Testis (tissue), 5 donors: Measurements from ENCODE around the gene NAIP. TPM values are rescaled to one million over a fixed set of nuclear protein-coding genes. Genes with fewer than 3 reads are reported as not detected.
"Not testable (repeated sequence)": the region's sequence is repeated elsewhere in the genome, so short reads cannot be mapped to it uniquely, and the experiment has no call there.

ENCODE experiments used
- DNase-seq: peaks from one replicate; pipeline ENCODE4 v3.0.0-alpha.2; 2019
- H3K27ac ChIP-seq, 2 donors: fragments of 200-600 bp; sonication (generic); one replicate each; pipeline ENCODE4 v1.5.1; 2019
- H3K27me3 ChIP-seq: fragments of 200-600 bp; sonication (generic); one replicate; pipeline ENCODE4 v1.5.1; 2019
- H3K36me3 ChIP-seq: fragments of 200-600 bp; sonication (generic); one replicate; pipeline ENCODE4 v1.5.1; 2017; ENCODE audit warnings: low read depth; ENCODE audit errors: missing control alignments
- H3K4me1 ChIP-seq: fragments of 200-600 bp; sonication (generic); one replicate; pipeline ENCODE4 v1.5.1; 2019
- H3K4me3 ChIP-seq, 2 donors: fragments of 200-600 bp; sonication (generic); one replicate each; pipeline ENCODE4 v1.5.1; 2017 to 2019
- H3K9me3 ChIP-seq: fragments of 200-600 bp; sonication (generic); one replicate; pipeline ENCODE4 v1.5.1; 2017
- WGBS, 2 donors: methylation state at CpG; one replicate each; pipeline ENCODE4 v1.1.5; 2018; 5-methylcytosine and 5-hydroxymethylcytosine counted together
- intact Hi-C: fragments of 100-400 bp; cut with DNase I; formaldehyde crosslinking; loops from one replicate; pipeline ENCODE4 v1.15.1; 2023; ENCODE audit warnings: low total_unique reads
- long read RNA-seq, 2 donors: transcript quantifications; one replicate each; lab custom pipeline, GENCODE V29; 2026
- polyA plus RNA-seq: library from polyadenylated mRNA; stranded (reverse); fragments of 350-450 nt; fragmentation: Illumina TruSeq; extraction: RNeasy Lipid Tissue Mini Kit (QIAGEN cat#74804); gene quantifications from one replicate; pipeline ENCODE4 v1.2.3, GENCODE V29; 2014; ENCODE audit warnings: low read depth, low replicate concordance; ENCODE audit not compliant: insufficient read depth
- total RNA-seq, 2 donors: library from RNA; depleted of rRNA; stranded (reverse); fragments of >200 nt; gene quantifications; one replicate each; pipeline ENCODE4 v1.2.3, GENCODE V29; 2016

Gene NAIP
- 10 to 100 TPM; 29.0 to 45.9 TPM for total RNA-seq
- 22.3 TPM for polyA plus RNA-seq
- long read RNA-seq, donor 1, full-length matches to known transcripts = 2 of 2 reads
- long read RNA-seq, donor 1, partial matches to known transcripts = 0 of 2 reads
- long read RNA-seq, donor 1, other reads (novel, unspliced or antisense) = 0 of 2 reads
- long read RNA-seq, donor 2 = 0 reads

GRCh38 chr5:71025289-71025953, at the start of gene NAIP:
Gene NAIP, minus strand, starts transcription at chr5:71025339. Its CDS starts 12,424 bp downstream, at chr5:71012915.
- H3K9me3 ChIP-seq, H3K36me3 ChIP-seq, H3K4me1 ChIP-seq, DNase-seq, H3K27ac ChIP-seq, H3K27me3 ChIP-seq, H3K4me3 ChIP-seq, intact Hi-C loops: not testable (repeated sequence)
- 80% methylated on average over 2 of the region's 8 CpGs; no CpG with 5 or more reads in 1 of the 2 donors for WGBS, 2 donors

- WGBS, 2 donors = no CpG with 5 or more reads among the region's 46 CpGs
- H3K27ac ChIP-seq, intact Hi-C loops, H3K9me3 ChIP-seq, H3K4me1 ChIP-seq, DNase-seq, H3K27me3 ChIP-seq, H3K4me3 ChIP-seq, H3K36me3 ChIP-seq: not testable (repeated sequence)
These were observed 42.3 kb upstream of the NAIP start, which contains the start of gene GTF2H2 for GRCh38 chr5:71067262-71067928. Gene GTF2H2, minus strand, starts transcription at chr5:71067676. Its CDS starts 4,913 bp downstream, at chr5:71062763.

GRCh38 chr5:71061322-71061721, 36.2 kb upstream of the NAIP start:
- H3K36me3 ChIP-seq, DNase-seq, H3K27ac ChIP-seq, H3K9me3 ChIP-seq, H3K27me3 ChIP-seq, H3K4me1 ChIP-seq, H3K4me3 ChIP-seq, intact Hi-C loops: not testable (repeated sequence)
- WGBS, 2 donors = no CpG with 5 or more reads among the region's 1 CpG

- H3K9me3 ChIP-seq, intact Hi-C loops, H3K4me3 ChIP-seq, H3K27me3 ChIP-seq, H3K36me3 ChIP-seq, H3K4me1 ChIP-seq, DNase-seq, H3K27ac ChIP-seq: not testable (repeated sequence)
- no CpG with 5 or more reads among the region's 3 CpGs for WGBS, 2 donors
These were observed 34.3 kb upstream of the NAIP start for GRCh38 chr5:71059426-71059825.

- DNase-seq, H3K9me3 ChIP-seq, H3K36me3 ChIP-seq, H3K27me3 ChIP-seq, H3K4me1 ChIP-seq, H3K4me3 ChIP-seq, H3K27ac ChIP-seq, intact Hi-C loops: not testable (repeated sequence)
- WGBS, 2 donors = no CpG with 5 or more reads among the region's 2 CpGs
These were observed 19.7 kb upstream of the NAIP start for GRCh38 chr5:71044808-71045207.

- intact Hi-C loops = not testable (repeated sequence)
These were observed 19.0 kb upstream of the NAIP start for GRCh38 chr5:71044128-71044527.

GRCh38 chr5:71031046-71031776, 6.1 kb upstream of the NAIP start:
- H3K27ac ChIP-seq, H3K9me3 ChIP-seq, H3K27me3 ChIP-seq, H3K4me3 ChIP-seq, H3K4me1 ChIP-seq, H3K36me3 ChIP-seq, intact Hi-C loops, DNase-seq: not testable (repeated sequence)
- WGBS, 2 donors = no CpG with 5 or more reads among the region's 7 CpGs

More at GRCh38 chr5:71044128-71044527, 19.0 kb upstream of the NAIP start:
- not testable (repeated sequence) for DNase-seq, H3K4me3 ChIP-seq, H3K27ac ChIP-seq, H3K36me3 ChIP-seq, H3K4me1 ChIP-seq, H3K9me3 ChIP-seq, H3K27me3 ChIP-seq
- no CpG with 5 or more reads among the region's 2 CpGs for WGBS, 2 donors

GRCh38 chr5:71020643-71021042, 4.5 kb downstream of the NAIP start:
- WGBS, 2 donors = no CpG with 5 or more reads among the region's 6 CpGs
- H3K4me1 ChIP-seq, H3K4me3 ChIP-seq, intact Hi-C loops, H3K27ac ChIP-seq, H3K27me3 ChIP-seq, H3K9me3 ChIP-seq, H3K36me3 ChIP-seq, DNase-seq: not testable (repeated sequence)

GRCh38 chr5:71018376-71019005, 6.6 kb downstream of the NAIP start:
- H3K9me3 ChIP-seq, H3K4me3 ChIP-seq, H3K36me3 ChIP-seq, H3K4me1 ChIP-seq, intact Hi-C loops, H3K27ac ChIP-seq, H3K27me3 ChIP-seq, DNase-seq: not testable (repeated sequence)
- WGBS, 2 donors = no CpG with 5 or more reads among the region's 6 CpGs
